ENCODE measurements around the gene TBC1D5.
"Not testable (repeated sequence)": the region's sequence is repeated elsewhere in the genome, so short reads cannot be mapped to it uniquely, and the experiment has no call there.

Gene TBC1D5

DNA sequence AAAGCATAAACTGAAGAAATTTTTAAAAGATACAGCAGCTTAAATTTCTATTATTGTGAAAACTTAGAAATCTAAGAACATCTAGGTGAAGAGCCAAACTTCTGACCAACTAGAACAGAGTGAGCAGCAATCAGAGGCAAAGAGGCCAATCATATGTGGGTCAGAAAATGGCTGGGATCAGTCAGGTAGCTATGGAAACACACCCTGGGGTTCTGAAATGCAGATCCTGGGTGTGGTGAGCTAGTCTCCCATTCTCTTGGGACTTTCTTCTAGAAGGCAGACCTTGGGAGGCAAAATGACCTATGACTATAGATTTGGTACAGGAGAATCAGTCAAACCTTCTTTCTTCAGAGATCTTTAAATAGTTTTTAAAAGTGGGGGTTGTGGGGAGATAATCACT, 385.8 kb downstream of the TBC1D5 start:
- no peak for DNase-seq (ENCODE audit: low read depth in 3 of 3)

DNA sequence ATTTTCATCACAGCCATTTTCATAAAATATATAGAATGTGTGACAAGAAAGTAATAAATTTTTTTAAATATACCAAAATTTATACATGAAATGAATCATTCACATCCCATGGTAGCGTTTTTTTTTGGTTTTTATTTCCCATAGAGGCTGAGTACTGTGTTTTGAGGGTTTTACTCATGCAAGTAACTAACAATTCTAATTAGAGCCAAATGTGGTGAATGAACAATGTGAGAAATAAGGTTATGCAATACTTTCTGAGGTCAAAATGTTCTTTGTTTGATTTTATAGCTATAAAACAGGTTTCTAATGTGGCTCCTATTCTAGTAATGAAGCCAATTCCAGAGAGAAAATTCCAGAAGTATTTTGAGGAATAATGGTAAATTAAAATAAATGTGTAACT, 386.8 kb downstream of the TBC1D5 start:
- no peak for DNase-seq (ENCODE audit: low read depth in 3 of 3)

DNA sequence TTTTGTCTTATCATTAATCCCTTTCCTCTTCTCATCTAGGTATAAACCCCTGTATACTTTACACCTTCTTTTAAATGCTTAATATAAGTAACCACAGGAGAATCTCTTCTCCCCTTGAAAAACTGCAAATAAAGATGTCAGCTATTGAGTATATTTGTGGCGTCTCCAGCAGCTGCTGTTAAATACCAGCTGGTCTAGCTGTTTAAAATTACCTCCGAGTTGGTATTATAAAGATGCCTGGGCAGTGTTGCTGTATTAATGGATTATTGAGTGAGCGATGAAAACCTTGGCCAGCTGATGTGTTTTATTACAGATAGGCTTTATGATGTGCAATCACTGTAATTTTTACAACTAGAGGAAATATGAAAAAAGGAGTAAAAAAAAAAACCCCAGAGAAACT, 388.1 kb downstream of the TBC1D5 start:
- DNase-seq (ENCODE audit: low read depth in 3 of 3): no peak

DNA sequence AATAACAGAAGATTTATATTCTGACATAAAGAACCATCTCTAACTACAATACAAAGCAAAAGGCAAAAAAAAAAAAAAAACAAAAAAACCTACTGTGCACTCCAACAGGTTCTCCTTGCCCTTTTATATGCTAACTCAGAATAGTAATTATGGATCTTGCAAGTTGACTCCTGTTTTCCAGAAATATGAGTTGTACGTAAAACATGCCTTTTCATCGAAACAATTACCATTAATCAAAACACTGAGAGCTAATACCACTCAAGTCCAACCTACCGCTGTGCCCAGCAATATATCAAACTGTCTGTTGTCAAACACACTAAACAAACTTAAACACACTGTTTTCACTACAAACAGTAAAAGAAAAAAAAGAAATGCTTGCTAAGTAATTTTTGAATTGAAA, 389.8 kb downstream of the TBC1D5 start:
- no peak for DNase-seq (ENCODE audit: low read depth in 3 of 3)

DNA sequence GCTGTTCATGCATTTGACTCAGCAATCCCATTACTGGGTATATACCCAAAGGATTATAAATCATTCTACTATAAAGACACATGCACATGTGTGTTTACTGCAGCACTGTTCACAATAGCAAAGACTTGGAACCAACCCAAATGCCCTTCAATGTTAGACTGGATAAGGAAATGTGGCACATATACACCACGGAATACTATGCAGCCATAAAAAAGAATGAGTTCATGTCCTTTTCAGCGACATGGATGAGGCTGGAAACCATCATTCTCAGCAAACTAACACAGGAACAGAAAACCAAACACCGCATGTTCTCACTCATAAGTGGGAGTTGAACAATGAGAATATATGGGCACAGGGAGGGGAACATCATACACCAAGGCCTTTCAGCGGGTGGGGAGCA, 391.2 kb downstream of the TBC1D5 start:
- DNase-seq (ENCODE audit: low read depth in 3 of 3): not testable (repeated sequence)

DNA sequence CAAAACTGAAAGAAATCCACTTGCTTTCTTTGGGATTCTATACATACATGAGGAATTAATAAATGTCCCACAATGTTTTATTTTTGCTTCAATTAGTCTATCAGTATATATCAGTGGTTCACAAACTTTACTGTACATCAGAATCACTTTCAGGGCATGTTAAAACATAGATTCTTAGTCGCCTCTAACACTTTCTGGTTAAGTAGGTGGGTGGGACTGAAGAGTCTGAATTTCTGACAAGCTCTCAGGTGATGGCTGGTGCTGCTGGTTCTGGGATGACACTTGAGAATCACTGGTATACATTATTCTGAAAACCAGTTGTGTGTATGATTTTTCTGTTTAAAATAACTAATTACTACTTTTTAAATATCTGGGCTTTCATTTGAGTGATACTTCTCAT, 393.3 kb downstream of the TBC1D5 start:
- no peak for DNase-seq (ENCODE audit: low read depth in 3 of 3)

DNA sequence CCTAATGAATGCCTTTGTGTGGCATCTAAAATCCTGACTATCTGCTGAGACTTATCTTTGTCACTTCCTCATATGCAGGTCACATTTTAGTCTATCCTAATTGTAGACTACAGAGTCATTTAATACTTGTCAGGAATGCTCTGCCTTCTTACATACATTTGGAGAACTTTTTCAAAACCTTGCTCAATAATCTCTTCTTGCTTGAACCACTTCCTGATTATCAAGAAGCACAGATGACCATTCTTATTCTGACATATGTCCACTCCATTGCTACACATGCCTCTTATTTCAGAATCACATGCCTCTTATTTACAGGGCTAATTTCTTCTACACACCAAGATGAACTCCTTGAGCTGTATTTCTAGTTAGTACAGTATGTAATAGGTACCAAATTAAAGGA, 400.3 kb downstream of the TBC1D5 start:
- no peak for DNase-seq (ENCODE audit: low read depth in 3 of 3)

DNA sequence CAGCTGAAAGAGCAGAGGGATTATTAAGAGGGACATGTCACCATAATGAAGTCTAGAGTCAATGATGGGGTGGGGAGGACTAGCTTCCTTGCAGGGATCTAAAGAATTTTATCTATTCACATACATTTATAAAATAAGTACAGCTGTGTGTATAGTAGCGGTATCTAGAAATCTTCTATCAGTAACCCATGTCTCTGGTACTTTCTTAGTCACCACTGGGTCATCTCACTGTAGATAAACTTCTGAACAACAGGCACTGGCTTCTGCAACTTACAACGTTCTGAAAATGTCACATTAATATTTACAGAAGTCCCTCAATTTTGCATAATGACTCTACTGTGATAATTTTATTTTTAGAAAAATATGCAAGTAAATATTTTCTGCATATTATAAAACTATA, 401.7 kb downstream of the TBC1D5 start:
- no peak for DNase-seq (ENCODE audit: low read depth in 3 of 3)

DNA sequence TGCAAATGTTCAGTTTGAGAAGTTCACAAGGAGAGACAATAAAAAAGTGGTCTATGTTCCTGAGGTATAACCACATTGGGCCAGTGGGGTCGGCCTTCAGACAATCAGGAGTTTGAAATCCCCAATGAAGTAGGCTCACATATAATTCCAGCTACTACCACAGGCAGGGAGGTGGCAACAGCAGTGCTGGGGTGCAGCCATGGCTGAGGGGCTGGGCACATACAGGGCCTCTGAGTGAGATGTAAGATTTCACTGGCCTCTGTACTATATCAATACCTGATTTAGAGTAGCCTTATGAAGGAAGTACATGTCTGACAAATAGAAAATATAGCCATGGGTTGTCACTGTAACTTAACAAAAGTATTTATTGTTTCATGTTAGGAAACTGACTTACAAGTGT, 402.2 kb downstream of the TBC1D5 start:
- DNase-seq (ENCODE audit: low read depth in 3 of 3): no peak

DNA sequence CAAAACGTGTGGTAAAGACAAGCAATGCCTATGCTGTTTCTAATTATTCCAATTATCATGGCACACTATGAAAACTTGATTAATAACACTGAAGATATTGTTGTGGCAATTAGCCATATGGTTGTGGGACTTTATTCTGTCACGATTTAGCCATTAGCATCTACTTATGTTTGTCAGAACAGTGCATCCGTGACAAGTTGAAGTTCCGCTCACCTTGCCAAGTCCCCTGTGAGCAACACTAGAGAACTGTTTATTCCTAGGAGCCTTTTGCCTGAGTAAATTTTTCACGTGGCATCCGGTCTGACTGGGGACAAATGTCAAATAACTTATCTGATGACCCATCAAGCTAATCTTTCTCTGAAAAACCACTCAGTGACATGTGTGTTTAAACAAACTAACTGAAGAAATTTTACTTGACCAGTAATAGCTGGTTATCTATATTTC, 403.3 kb downstream of the TBC1D5 start:
- no peak for DNase-seq (ENCODE audit: low read depth in 3 of 3)

DNA sequence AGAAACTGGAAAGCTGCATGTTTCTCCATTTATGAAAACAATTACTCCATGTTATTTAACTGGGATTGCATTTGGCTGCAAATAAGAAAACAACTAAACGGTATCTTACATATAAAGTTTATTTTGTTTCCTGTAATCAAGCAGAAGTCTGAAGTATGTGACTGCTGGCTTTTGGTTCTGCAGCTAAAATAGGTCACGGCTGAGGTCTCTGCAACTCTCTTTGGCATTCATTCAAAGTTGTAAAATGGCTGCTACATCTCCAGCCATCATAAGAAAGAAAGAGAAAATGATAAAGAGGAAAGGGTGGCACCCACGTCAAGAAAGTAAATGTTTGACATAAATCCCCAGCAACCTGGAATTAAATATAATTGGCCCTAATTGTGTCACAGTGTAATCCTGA, 406.1 kb downstream of the TBC1D5 start:
- no peak for DNase-seq (ENCODE audit: low read depth in 3 of 3)

DNA sequence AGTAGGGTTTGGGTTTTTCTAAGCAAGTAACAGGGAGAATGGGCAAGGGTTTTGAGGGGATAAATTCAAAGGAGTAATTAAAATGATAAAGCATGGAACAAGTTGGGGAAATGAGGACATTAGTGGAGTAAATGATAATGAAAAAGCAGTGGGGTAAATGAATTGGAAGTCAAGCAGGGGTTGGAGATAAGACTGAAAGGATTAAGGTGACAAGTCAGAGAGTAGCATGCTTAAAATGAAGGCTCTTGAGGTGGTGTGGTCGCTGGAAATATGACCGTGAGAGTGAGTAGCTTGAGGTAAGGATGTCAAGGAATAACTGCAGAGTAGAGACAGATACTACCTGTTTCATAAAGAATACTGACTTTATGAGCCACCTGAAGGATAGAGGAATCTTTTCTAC, 408.5 kb downstream of the TBC1D5 start:
- DNase-seq (ENCODE audit: low read depth in 3 of 3): no peak

DNA sequence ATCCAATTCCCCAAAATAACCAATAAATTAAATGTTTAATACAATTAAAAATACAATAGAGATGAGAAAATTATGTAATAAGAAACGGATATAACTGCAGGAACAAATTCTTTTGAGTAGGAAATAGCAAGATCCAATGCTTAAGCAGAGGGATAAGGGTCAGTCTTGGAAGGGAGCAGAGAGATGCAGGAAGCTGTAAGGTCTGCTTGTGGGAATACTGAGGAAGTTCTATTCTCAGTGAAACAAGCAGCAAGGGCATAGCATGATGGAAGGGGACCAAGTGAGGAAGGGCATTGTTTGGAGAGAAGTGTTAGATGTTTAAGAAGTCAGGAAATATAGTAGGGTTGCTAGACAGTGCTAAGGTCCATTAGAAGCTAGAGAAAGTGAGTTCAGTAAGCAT, 409.0 kb downstream of the TBC1D5 start:
- DNase-seq (ENCODE audit: low read depth in 3 of 3): no peak

DNA sequence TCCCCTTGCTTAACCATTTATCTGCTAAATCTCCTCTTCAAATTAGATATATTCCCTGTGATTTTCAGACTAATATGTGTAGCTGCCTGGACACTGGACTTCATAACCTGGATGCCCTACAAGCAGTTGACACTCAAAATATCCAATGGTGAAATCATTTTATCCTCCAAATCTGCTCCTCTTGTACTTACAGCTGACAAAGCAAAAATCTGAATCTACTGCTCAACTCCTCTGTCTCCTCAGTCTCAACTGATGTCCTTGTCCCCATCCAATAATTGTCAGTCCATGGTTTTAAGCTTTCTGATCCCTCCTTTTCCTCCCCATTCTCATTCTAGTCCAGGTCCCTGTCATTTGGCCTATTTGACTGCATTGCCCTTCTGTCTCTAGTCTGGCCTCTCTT, 411.8 kb downstream of the TBC1D5 start:
- DNase-seq (ENCODE audit: low read depth in 3 of 3): no peak

DNA sequence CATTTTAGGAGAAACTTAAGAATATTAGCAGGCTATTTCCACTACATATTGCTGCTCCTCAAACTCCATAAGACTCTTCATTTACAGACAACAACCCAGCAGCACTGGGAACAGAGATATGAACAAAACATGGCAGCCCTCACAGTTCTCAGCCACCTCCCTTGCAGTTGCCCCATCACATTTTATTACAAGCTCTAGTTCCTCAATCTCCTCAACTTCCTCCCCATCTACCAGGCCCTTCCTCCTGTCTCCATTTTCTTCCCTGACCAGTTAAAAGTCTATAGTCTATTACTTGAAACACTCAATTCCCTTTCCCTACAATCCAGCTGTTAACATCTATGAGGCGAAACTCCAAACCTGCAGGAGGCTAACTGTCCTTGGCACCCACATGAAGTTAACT, 412.5 kb downstream of the TBC1D5 start:
- DNase-seq (ENCODE audit: low read depth in 3 of 3): no peak

DNA sequence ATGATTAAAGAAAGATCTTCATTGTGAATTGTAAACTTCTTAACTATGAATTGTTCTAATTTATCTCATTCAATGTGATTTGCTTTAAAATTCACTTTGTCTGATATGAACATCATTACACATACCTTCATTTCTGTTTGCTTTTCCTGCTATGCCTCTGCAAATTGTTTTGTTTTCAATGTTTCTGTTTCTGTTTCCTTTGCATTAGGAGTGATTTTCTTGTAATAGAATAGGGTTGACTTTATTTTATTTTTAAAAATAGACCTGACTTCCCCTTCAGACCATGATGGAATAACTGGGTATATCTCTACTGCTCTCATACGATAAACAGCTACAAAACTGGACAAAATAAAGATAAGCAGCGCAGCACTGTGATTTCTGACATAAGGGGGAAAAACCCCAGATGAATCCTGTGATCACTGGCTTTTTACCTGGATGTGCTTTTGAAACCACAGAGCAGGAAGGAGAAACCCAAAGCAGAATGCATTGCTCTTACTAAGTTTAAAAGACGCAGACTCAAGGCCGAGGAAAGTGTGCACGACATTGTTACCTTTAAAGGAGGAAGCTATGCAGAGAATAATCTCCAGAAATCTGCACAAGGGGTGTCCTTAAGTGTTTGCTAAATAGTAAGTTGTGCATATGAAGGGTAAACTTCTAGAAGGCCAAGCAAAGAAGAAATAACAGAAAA, 420.2 kb downstream of the TBC1D5 start:
- DNase-seq (ENCODE audit: low read depth in 3 of 3): no peak

DNA sequence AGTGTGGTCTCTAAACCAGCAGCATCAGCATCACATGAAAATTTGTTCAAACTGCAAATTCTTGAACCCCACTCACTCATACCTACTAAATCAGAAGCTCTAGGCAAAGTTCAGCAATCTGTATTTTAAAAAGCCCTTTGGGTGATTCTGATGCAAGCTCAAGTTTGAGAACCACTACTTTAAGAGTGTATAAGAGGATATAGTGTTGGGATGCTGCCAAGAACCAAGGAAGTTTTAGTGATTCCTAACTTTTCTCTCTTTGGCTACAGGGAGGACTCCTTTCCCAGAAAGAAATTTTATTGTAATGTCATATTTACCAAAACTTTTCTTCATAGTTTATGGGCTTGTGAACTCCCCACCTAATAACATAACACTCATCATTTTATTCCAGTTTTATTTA, 422.2 kb downstream of the TBC1D5 start:
- no peak for DNase-seq (ENCODE audit: low read depth in 3 of 3)

DNA sequence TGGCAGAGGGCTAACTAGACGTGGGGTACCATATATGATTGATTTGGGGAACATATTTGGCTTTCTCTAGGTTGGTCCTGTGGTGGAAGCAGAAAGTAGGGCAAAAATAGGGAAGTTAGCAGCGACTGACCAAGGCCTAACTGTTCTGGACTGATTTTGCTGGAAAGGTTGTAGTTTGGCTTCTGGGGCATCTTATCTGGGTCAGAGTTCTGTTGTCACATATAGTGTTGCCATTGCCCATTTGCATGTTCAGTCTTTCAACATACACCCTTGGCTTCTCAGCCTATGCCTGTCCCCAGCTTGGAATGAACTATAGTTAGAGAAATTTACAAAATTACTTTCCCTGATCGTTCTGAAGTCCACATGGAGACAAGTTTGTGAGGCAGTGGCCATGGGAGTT, 426.5 kb downstream of the TBC1D5 start:
- DNase-seq (ENCODE audit: low read depth in 3 of 3): no peak

DNA sequence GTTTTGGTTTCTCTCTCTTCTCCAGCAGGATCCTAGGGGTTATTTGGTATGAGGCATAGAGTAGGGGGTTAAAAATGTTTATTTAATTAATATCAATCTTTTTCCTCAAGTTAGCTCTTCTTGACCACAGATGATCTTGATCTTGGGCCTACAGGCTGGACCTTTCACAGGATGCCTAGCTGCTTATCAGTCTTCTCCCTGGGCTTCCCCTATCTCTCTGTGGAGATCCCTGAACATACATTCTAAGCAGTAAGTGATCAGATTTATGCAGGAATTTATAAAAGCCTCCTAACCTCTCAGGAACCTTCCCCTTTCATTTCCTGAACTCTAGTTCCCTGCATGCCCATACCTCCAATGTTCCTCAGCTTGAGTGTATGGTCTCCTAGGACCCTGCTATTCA, 428.3 kb downstream of the TBC1D5 start:
- DNase-seq (ENCODE audit: low read depth in 3 of 3): no peak

DNA sequence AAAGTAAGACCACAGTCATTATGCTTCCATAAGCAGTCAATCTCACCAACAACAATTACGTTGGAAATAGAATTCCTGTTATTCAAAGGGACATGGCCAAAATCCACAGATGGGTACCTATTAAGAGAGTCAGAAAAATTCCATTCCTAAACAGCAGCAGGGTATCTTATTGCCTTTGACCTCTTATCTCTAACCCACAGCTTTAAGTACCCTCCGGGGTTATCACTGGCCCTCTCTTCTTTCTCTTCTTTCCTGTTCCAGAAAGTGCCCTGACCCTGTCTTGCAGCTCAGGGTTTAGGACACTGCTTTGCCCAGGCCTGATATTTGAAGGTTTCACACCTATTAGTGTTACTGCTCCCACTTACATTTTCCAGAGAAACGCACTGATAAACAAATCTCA, 428.7 kb downstream of the TBC1D5 start:
- DNase-seq (ENCODE audit: low read depth in 3 of 3): no peak

DNA sequence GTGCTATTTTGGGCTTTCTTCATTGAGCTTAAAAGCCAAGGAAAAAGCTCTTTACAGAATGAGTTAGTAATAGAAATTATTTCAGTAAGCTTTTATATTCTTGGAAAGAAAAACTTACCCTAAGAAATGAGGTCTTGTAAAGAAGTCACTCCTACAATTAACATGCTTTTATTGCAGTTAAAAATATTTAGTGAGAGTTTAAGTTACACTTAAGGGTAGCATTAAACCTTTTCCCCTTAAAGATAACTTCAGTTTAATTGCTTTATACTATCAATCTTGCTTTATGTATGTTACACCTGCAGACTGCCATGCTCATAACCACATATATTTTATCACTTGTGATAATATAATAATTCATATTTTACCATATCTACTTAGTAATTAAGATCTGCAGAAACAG, 431.4 kb downstream of the TBC1D5 start:
- no peak for DNase-seq (ENCODE audit: low read depth in 3 of 3)

DNA sequence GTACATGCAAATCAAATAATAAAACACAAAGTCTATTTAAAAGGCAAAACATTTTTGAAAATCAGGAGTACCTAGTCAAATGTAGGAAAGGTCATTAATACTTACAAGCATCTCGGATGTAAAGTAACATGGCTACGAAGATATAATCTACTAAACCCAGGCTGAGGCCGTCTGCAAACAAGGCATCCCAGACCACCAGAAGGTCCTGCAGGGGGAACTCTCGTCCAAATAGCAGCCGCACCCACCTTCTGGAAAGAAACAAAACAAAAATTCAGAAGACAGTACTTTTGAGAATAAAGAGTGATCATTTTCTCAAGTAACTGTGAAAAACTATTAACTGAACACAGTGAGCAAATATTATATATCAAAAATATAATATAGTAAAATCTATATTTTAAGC, 434.5 kb downstream of the TBC1D5 start:
- DNase-seq (ENCODE audit: low read depth in 3 of 3): no peak

DNA sequence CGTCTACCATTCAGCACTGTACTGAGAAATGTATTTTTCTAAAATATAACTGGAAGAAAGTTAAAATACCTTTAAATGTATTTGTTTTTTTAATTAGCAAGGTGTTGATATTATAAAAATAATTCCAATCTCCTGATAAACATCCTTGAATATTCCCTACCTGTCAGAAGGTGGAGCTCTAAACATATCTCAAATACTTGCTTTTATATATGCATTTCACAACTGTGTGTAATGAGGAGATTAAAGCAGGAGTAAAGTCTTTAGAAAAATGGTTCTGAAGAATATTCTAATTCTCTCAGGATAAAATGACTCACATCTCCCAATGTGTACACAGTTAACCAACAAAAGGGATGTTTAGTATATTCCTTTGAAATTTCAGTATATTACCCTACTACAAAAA, 434.9 kb downstream of the TBC1D5 start:
- no peak for DNase-seq (ENCODE audit: low read depth in 3 of 3)

DNA sequence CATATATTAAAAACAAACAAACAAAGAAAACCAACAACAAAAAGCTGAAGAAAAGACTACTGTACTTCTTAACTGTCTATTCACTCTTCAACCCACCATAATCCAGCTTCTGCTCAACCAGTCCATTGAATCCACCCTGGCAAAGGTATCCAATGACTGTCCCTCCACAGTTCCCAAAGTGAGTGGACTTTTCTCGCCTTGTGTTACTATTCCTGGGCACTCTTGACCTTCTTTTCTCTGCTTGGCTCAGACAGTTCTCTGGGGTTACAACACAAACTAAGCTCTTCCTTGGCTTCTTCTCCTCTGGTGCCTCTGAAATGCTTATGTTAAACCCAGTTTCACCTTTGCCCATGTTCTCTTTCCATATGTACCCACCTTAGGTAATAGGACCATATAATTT, 437.5 kb downstream of the TBC1D5 start:
- no peak for DNase-seq (ENCODE audit: low read depth in 3 of 3)

Measured in stimulated activated CD4-positive, alpha-beta T cell treated with anti-CD3 and anti-CD28 coated beads, TNF-alpha, amount 100 ng/mL, for 4 hours (primary cell).